Spleen (tissue), 7 donors: ENCODE results near the gene TBL1XR1.

ENCODE experiments used
- POLR2A ChIP-seq, 3 donors: fragments of 450-650 bp; IDR thresholded peaks; one replicate each; pipeline ENCODE4 v1.5.1; 2017; ENCODE audit warnings: antibody characterized with exemption in 3 of 3, mild to moderate bottlenecking in 1 of 3
- POLR2AphosphoS5 ChIP-seq, 3 donors: sonication (generic); formaldehyde crosslinking; IDR thresholded peaks; one replicate each; pipeline ENCODE4 v1.5.1; 2017; ENCODE audit warnings: antibody characterized with exemption in 3 of 3
- TF ChIP-seq, protein P1 (sequence below), 11 experiments: fragments of 200-600 bp in 7 of 11; fragments of 450-650 bp in 4 of 11; sonication (generic) in 4 of 11; IDR thresholded peaks in 8 of 11; conservative IDR thresholded peaks in 3 of 11; 1 replicate in 7 of 11; 2 replicates in 4 of 11; pipeline versions ENCODE4 v1.4.0 to v1.8.0; 2016 to 2021; ENCODE audit warnings: antibody characterized with exemption in 11 of 11, inconsistent platforms in 4 of 11, mild to moderate bottlenecking in 1 of 11
- donor health status: DM: no; HTN: no; CAD: no; lungs with moderate emphysema.
- donor health status: DM: no; HTN: no; CAD: no.
- donor health status: DM: no; HTN: no; CAD: no.

GRCh38 chr3:177237206-177237605, 39.9 kb upstream of the TBL1XR1 start:
- TF ChIP-seq, protein P1, sequence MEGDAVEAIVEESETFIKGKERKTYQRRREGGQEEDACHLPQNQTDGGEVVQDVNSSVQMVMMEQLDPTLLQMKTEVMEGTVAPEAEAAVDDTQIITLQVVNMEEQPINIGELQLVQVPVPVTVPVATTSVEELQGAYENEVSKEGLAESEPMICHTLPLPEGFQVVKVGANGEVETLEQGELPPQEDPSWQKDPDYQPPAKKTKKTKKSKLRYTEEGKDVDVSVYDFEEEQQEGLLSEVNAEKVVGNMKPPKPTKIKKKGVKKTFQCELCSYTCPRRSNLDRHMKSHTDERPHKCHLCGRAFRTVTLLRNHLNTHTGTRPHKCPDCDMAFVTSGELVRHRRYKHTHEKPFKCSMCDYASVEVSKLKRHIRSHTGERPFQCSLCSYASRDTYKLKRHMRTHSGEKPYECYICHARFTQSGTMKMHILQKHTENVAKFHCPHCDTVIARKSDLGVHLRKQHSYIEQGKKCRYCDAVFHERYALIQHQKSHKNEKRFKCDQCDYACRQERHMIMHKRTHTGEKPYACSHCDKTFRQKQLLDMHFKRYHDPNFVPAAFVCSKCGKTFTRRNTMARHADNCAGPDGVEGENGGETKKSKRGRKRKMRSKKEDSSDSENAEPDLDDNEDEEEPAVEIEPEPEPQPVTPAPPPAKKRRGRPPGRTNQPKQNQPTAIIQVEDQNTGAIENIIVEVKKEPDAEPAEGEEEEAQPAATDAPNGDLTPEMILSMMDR (IDR thresholded peaks at IDR 0.05 in 8 of 11, conservative IDR thresholded peaks at IDR 0.05 in 3 of 11) = no peak
- TF ChIP-seq POLR2AphosphoS5 (IDR thresholded peaks at IDR 0.05) = no peak
- no peak for TF ChIP-seq POLR2A (IDR thresholded peaks at IDR 0.05)
